Measurements from ENCODE around the gene MMP25.
"Not testable (repeated sequence)": the region's sequence is repeated elsewhere in the genome, so short reads cannot be mapped to it uniquely, and the experiment has no call there.

GRCh38 chr16:3072148-3072547, 25.8 kb downstream of the MMP25 start:
- not testable (repeated sequence) for TF ChIP-seq CTCF (IDR thresholded peaks at IDR 0.05); POLR2AphosphoS5 (IDR thresholded peaks at IDR 0.05; ENCODE audit: low read depth, low read length); REST (IDR thresholded peaks at IDR 0.05; ENCODE audit: insufficient read depth in 1 of 2, low read depth in 2 of 2, low read length in 1 of 2); SIN3A (IDR thresholded peaks at IDR 0.05; ENCODE audit: borderline replicate concordance, insufficient read depth, low read depth, low read length)

All from Panc1 (cell line).